GM12878 (cell line): ENCODE results near the gene BNC2.

ENCODE experiments used
- CHD4 ChIP-seq: fragments of 200-600 bp; sonication (generic); IDR thresholded peaks from 2 replicates; pipeline ENCODE4 v1.6.1; 2016; ENCODE audit warnings: mild to moderate bottlenecking
- CTCF ChIP-seq, 3 experiments: IDR thresholded peaks in 2 of 3; conservative IDR thresholded peaks in 1 of 3; 2 replicates each; pipeline ENCODE4 v1.5.1; 2011; ENCODE audit warnings: low read depth in 3 of 3, low read length in 3 of 3, mild to moderate bottlenecking in 3 of 3, control low read depth in 2 of 3, moderate library complexity in 2 of 3, inconsistent platforms in 1 of 3, mixed read lengths in 1 of 3; ENCODE audit not compliant: control insufficient read depth in 2 of 3, insufficient read depth in 1 of 3; ENCODE audit errors: extremely low read depth in 1 of 3
- CUX1 ChIP-seq: IDR thresholded peaks from 2 replicates; pipeline ENCODE4 v1.6.1; 2012; ENCODE audit warnings: improper control_type of control experiment, low read depth, low read length; ENCODE audit not compliant: insufficient replicate concordance
- ELK1 ChIP-seq: IDR thresholded peaks from 2 replicates; pipeline ENCODE4 v1.6.1; 2012; ENCODE audit warnings: low read depth, low read length, improper control_type of control experiment
- EZH2 ChIP-seq: IDR thresholded peaks from 2 replicates; pipeline ENCODE4 v1.6.1; 2012; ENCODE audit warnings: low read depth, mild to moderate bottlenecking, control low read depth, inconsistent platforms, low read length, borderline replicate concordance; ENCODE audit not compliant: control insufficient read depth
- MAX ChIP-seq: IDR thresholded peaks from 2 replicates; pipeline ENCODE4 v1.6.1; 2012; ENCODE audit warnings: low read depth, low read length, improper control_type of control experiment
- POLR2A ChIP-seq: IDR thresholded peaks from 2 replicates; pipeline ENCODE4 v1.6.1; 2011; ENCODE audit warnings: low read depth, mild to moderate bottlenecking, low read length
- POLR2AphosphoS5 ChIP-seq: IDR thresholded peaks from 2 replicates; pipeline ENCODE4 v1.6.1; 2011; ENCODE audit warnings: mild to moderate bottlenecking, low read length, inconsistent platforms
- ZBTB4 ChIP-seq: fragments of 450-650 bp; formaldehyde crosslinking; IDR thresholded peaks from 2 replicates; pipeline ENCODE4 v1.4.0; 2022; ENCODE audit warnings: mild to moderate bottlenecking, moderate library complexity

- TF ChIP-seq CHD4 (no peak), POLR2A (no peak), MAX (no peak), CTCF (IDR thresholded peaks at IDR 0.05 in 2 of 3, conservative IDR thresholded peaks at IDR 0.05 in 1 of 3; ENCODE audit: control insufficient read depth in 2 of 3, extremely low read depth in 1 of 3, insufficient read depth in 1 of 3, low read depth in 3 of 3, low read length in 3 of 3) (no peak), ELK1 (no peak), POLR2AphosphoS5 (no peak), EZH2 (no peak), CUX1 (no peak), ZBTB4 (CRISPR knock-in tag) (no peak)
Measured at GRCh38 chr9:16718296-16718695, 152.2 kb downstream of the BNC2 start.
